ENCODE data around the gene STPG3. TPM values are rescaled to one million over a fixed set of nuclear protein-coding genes. Genes with fewer than 3 reads are reported as not detected.
A peak's percentile ranks its signal among the peaks of the same experiment; 100 is the strongest.

The STPG3 gene
- total and polyA plus RNA-seq, 2 of the 13 experiments (the other 11 are each of a cell fraction or from before 2014, with no cell fraction given), result not detected

DNA sequence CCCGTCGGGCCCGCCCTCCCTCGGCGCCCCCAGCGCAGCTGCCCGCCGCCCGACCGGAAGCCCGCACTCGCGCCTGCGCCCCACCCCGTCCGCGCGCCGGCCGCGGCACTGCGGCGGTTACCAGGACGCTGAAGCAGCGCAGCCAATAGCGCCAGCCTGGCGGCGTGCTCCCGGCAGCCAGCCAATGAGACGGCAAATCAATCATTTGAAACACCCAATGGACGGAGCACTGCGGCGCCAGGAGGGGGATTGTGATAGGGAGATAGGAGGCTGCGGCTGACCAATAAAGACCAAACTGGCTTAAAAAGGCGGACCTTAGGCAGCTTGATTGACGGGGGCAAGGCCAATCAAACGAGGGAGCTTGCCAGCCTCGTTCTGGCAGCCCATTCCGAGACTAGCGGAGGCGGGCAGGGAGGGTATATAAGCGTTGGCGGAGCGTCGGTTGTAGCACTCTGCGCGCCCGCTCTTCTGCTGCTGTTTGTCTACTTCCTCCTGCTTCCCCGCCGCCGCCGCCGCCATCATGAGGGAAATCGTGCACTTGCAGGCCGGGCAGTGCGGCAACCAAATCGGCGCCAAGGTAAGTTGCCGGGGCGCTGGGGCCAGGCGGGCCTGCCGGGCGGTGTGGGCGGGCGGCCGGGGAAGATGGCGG, 10.1 kb upstream of the STPG3 start, which contains the start of gene TUBB4B (continued):
- TF ChIP-seq, protein P1, sequence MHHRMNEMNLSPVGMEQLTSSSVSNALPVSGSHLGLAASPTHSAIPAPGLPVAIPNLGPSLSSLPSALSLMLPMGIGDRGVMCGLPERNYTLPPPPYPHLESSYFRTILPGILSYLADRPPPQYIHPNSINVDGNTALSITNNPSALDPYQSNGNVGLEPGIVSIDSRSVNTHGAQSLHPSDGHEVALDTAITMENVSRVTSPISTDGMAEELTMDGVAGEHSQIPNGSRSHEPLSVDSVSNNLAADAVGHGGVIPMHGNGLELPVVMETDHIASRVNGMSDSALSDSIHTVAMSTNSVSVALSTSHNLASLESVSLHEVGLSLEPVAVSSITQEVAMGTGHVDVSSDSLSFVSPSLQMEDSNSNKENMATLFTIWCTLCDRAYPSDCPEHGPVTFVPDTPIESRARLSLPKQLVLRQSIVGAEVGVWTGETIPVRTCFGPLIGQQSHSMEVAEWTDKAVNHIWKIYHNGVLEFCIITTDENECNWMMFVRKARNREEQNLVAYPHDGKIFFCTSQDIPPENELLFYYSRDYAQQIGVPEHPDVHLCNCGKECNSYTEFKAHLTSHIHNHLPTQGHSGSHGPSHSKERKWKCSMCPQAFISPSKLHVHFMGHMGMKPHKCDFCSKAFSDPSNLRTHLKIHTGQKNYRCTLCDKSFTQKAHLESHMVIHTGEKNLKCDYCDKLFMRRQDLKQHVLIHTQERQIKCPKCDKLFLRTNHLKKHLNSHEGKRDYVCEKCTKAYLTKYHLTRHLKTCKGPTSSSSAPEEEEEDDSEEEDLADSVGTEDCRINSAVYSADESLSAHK (CRISPR knock-in tag; IDR thresholded peaks at IDR 0.05; ENCODE audit: borderline replicate concordance), result no peak
- TF ChIP-seq MYNN (CRISPR knock-in tag; IDR thresholded peaks at IDR 0.05; ENCODE audit: low read depth) (peak; percentile 88; the same call in 1 of the 2 replicates), FOXM1 (CRISPR knock-in tag; IDR thresholded peaks at IDR 0.05) (peak; percentile 96), IKZF1 (IDR thresholded peaks at IDR 0.05) (no peak), FIP1L1 (IDR thresholded peaks at IDR 0.05; ENCODE audit: borderline replicate concordance, insufficient read depth, low read depth, low read length) (no peak), NR2C2 (CRISPR knock-in tag; IDR thresholded peaks at IDR 0.05; ENCODE audit: borderline replicate concordance) (peak; percentile 63; the same call in 1 of the 2 replicates), ZNF83 (CRISPR knock-in tag; IDR thresholded peaks at IDR 0.05; ENCODE audit: borderline replicate concordance) (peak; percentile 60; the same call in 1 of the 2 replicates), ZNF883 (CRISPR knock-in tag; IDR thresholded peaks at IDR 0.05; ENCODE audit: not compliant biosample characterization) (no peak), ZSCAN22 (CRISPR knock-in tag; IDR thresholded peaks at IDR 0.05) (no peak), ZNF274 (CRISPR knock-in tag; IDR thresholded peaks at IDR 0.05) (no peak; the same call in 1 of the 2 replicates), POLR2G (IDR thresholded peaks at IDR 0.05; ENCODE audit: low read depth, low read length) (peak; percentile 99), ADNP (CRISPR knock-in tag; IDR thresholded peaks at IDR 0.05) (no peak), ZNF570 (CRISPR knock-in tag; IDR thresholded peaks at IDR 0.05; ENCODE audit: borderline replicate concordance) (no peak), ARNT2 (CRISPR knock-in tag; IDR thresholded peaks at IDR 0.05; ENCODE audit: low read depth) (peak; percentile 5; the same call in 1 of the 2 replicates), ZNF766 (CRISPR knock-in tag; IDR thresholded peaks at IDR 0.05; ENCODE audit: borderline replicate concordance) (no peak), RNF2 (conservative IDR thresholded peaks at IDR 0.05; ENCODE audit: low read depth) (no peak)
- TF ChIP-seq, protein P2, sequence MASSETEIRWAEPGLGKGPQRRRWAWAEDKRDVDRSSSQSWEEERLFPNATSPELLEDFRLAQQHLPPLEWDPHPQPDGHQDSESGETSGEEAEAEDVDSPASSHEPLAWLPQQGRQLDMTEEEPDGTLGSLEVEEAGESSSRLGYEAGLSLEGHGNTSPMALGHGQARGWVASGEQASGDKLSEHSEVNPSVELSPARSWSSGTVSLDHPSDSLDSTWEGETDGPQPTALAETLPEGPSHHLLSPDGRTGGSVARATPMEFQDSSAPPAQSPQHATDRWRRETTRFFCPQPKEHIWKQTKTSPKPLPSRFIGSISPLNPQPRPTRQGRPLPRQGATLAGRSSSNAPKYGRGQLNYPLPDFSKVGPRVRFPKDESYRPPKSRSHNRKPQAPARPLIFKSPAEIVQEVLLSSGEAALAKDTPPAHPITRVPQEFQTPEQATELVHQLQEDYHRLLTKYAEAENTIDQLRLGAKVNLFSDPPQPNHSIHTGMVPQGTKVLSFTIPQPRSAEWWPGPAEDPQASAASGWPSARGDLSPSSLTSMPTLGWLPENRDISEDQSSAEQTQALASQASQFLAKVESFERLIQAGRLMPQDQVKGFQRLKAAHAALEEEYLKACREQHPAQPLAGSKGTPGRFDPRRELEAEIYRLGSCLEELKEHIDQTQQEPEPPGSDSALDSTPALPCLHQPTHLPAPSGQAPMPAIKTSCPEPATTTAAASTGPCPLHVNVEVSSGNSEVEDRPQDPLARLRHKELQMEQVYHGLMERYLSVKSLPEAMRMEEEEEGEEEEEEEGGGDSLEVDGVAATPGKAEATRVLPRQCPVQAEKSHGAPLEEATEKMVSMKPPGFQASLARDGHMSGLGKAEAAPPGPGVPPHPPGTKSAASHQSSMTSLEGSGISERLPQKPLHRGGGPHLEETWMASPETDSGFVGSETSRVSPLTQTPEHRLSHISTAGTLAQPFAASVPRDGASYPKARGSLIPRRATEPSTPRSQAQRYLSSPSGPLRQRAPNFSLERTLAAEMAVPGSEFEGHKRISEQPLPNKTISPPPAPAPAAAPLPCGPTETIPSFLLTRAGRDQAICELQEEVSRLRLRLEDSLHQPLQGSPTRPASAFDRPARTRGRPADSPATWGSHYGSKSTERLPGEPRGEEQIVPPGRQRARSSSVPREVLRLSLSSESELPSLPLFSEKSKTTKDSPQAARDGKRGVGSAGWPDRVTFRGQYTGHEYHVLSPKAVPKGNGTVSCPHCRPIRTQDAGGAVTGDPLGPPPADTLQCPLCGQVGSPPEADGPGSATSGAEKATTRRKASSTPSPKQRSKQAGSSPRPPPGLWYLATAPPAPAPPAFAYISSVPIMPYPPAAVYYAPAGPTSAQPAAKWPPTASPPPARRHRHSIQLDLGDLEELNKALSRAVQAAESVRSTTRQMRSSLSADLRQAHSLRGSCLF (CRISPR knock-in tag; IDR thresholded peaks at IDR 0.05; ENCODE audit: borderline replicate concordance), result 0 out of 2 replicates have a peak, but pooled peaks have one; percentile 66
- TF ChIP-seq, protein P3, sequence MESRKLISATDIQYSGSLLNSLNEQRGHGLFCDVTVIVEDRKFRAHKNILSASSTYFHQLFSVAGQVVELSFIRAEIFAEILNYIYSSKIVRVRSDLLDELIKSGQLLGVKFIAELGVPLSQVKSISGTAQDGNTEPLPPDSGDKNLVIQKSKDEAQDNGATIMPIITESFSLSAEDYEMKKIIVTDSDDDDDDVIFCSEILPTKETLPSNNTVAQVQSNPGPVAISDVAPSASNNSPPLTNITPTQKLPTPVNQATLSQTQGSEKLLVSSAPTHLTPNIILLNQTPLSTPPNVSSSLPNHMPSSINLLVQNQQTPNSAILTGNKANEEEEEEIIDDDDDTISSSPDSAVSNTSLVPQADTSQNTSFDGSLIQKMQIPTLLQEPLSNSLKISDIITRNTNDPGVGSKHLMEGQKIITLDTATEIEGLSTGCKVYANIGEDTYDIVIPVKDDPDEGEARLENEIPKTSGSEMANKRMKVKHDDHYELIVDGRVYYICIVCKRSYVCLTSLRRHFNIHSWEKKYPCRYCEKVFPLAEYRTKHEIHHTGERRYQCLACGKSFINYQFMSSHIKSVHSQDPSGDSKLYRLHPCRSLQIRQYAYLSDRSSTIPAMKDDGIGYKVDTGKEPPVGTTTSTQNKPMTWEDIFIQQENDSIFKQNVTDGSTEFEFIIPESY (CRISPR knock-in tag; IDR thresholded peaks at IDR 0.05), result no peak

Data from HepG2 (cell line).